H4 (cell line): Measurements from ENCODE around the gene RBFOX1. TPM values are rescaled to one million over a fixed set of nuclear protein-coding genes. Genes with fewer than 3 reads are reported as not detected.

Source experiments
- DNase-seq: peaks from one replicate; pipeline ENCODE4 v3.0.0-alpha.2; 2015; ENCODE audit warnings: low spot score
- total RNA-seq: library from RNA; depleted of rRNA; stranded (reverse); fragments of >200 nt; shearing (Covaris generic); gene quantifications from 2 replicates; pipeline ENCODE4 v1.2.3, GENCODE V29; 2014

Gene RBFOX1
- total RNA-seq, 1 experiment from 2014 or later = not detected

DNA sequence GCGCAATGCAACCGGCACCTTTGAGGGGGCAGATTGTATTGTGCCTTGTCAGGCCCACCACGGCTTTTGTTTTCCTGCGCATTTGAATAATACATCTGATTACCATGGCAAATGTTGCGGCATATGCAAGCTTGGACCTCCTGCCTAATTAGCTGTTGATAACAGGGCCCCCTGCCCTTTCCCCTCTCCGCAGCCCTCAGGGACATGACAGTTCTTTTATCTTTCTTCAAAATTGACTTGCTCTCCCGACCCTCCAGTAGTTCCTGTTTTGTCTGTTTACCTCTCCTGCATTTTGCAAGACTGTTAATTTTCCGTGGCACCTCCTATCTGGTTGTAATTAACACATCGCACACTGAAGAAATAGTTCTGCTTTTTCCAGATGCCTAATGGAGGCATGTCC lies 86.8 kb downstream of the RBFOX1 start:
- DNase-seq = no peak

GRCh38 chr16:7420079-7420478 lies 87.4 kb downstream of the RBFOX1 start:
- DNase-seq = no peak

- no peak for DNase-seq
Observed at GRCh38 chr16:7420843-7421242, 88.2 kb downstream of the RBFOX1 start.

DNA sequence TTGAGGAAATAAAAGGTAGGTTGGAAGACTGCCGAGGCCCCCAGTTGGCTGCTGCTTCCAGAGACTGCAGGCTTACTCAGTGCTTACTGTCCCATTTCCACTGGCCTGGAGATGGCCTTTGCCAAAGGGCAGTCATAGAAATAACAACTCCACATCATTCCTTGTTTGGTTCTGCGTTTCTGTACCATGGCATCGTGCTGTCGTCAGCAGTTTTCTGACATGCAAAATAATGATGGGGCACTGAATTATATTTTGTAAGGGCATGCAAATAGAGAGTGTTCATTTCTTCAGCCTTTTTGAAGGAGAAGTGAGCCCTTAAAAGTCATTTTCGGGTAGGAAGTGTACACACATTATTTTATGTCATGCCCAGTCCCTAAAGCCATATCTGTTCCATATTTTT lies 88.9 kb downstream of the RBFOX1 start:
- DNase-seq = no peak

DNA sequence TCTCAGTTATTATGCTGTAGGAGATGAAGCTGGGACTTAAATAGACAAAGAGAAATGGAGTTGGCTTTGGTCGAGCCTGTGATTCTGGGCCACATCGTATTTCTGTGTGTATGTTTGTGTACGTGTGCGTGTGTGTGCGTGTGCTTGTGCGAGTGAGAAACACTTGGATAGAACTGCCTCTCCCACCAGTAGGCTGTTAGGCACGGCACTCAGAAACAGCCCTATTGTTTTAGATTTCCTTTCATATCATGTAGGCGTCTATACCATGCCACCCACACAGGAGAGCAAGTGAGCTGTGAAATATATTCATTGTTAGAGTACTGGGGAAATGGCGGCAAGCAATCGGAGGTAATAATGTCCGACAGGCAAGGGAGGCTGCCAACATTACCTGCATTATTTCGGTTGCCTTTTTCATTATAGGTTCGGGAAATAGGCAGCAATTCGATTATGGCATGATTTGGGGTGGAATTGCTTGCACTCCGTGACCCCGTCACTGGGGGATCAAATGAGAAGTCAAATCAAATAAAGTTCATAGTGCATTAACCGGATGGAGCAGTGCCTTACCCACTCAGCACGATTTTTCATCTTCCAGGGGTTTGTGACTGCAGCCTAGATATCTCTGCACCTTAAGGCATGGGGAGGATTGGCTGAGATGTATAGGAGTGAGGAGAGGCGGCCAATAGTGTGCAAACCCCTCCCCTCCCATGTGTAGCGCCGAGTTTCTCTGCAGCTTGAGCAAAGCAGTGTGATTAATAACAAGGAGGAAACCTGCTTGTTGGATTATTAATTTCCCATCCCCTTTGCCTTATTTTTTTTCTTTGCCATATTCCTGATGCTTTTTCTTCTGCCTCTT lies 89.6 kb downstream of the RBFOX1 start:
- no peak for DNase-seq

- no peak for DNase-seq
Observed at GRCh38 chr16:7423434-7424044, 90.9 kb downstream of the RBFOX1 start.

GRCh38 chr16:7426161-7426560 lies 93.5 kb downstream of the RBFOX1 start:
- no peak for DNase-seq

DNA sequence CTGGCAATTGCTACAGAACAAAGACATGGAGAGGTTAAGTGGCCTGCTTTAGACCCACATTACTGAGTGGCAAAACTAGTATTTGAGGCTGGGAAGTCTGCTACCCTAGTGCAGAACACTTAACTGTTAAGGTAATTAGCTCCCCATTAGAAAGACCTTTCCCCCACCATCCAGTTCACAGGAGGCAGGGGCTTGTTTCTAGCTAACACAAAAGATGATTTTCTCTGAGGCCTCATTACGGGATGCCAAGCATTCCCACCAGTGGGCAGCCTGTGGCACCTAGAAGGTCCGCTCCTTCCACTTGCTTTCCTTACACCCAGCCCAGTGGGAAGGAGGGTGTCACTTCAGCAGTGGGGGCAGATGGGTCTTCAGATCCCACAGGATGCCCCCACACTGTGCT lies 99.1 kb downstream of the RBFOX1 start:
- DNase-seq = no peak

GRCh38 chr16:7436306-7436705 lies 103.7 kb downstream of the RBFOX1 start:
- no peak for DNase-seq

DNA sequence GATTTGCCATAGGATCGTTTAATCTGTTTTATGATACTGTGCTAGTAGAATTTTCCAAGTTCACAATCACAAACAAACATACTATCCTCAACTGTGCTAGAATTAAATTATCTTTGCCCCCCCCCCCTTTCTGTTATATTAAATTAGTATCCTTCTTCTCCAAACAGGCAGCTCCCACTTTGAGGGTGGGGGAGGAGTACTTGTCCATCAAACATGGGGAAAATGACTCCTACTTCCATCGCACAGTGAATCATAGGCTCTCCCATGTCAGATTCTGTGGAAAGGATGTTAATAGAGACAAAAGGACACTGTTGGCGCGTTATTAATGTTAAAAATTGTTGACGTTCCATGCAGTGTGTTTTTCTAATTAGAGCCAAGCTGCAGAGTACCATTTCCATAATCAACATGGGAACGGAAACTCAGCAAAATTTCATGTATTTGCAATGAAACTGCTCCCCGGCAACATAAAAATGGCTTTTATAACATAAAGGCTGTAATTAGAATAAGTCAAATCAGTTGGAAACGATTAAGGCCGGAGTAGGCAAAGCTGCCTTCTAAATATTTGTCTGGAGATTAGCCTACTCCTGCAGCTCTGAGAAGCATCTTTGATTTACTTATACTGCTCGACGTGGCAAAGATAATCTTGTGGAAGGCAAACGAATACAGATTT lies 104.6 kb downstream of the RBFOX1 start:
- no peak for DNase-seq

DNA sequence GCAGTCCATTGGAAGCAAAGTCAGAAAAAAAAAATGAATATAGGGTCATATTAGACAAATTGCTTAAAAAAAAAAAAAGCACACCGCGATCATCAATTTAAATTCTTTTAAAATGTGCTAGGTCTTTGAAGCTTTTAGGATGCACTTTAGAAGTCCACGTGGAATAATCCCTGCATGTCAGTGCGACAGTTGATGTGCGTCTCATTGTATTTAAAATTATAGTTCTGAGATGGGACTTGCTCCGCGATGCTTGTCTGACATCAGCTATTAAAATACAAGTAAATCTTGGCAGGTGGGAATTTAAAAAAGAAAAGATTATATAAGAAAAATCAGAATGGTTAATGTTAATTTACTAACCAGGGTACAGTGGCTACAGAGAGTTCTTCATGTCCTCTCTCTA lies 105.2 kb downstream of the RBFOX1 start:
- no peak for DNase-seq

DNA sequence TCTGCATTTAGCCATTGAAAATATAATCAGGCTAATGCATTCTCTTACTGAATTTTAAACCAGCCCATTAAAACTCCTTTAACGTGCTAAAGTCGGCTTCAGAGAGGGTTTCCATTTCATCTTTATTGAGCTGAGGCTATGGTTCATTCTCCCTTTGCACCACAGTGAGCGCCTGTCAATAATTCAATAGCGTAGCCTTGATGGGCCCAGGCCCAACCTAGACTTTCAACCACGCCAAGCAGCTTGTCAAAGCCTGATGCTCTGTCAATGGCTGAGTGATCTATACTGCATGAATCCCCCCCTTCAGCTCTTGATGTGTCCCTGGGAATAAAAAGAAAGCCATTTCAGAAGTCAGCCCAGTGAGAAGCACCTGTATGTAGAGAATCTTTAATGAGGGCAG lies 106.0 kb downstream of the RBFOX1 start:
- DNase-seq = no peak

GRCh38 chr16:7439518-7439917 lies 106.9 kb downstream of the RBFOX1 start:
- DNase-seq = no peak

DNA sequence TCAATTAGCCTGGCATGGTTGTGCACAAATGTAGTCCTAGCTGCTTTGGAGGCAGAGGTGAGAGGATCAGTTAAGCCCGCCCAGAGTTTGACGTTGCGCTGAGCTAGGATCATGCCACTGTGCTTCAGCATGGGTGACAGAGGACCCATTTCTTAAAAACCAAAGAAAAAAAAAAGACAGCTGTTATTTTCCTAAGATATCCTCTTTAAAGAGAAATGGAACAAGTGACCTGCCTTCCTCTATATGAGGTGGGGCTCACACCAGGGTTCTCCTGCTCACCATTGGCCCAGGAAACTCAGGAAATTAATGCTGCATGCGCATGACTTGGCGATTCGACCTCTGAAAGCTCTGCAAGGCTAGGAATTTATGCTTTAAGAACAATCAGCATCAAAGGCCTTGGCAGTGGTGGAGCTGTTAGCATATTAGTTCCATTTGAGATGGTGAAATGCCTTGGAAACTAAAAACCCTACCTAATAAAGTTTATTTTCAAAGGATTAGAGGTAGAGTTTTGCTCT lies 108.3 kb downstream of the RBFOX1 start:
- DNase-seq = no peak

GRCh38 chr16:7442050-7442449 lies 109.4 kb downstream of the RBFOX1 start:
- no peak for DNase-seq

GRCh38 chr16:7443142-7443541 lies 110.5 kb downstream of the RBFOX1 start:
- no peak for DNase-seq

DNA sequence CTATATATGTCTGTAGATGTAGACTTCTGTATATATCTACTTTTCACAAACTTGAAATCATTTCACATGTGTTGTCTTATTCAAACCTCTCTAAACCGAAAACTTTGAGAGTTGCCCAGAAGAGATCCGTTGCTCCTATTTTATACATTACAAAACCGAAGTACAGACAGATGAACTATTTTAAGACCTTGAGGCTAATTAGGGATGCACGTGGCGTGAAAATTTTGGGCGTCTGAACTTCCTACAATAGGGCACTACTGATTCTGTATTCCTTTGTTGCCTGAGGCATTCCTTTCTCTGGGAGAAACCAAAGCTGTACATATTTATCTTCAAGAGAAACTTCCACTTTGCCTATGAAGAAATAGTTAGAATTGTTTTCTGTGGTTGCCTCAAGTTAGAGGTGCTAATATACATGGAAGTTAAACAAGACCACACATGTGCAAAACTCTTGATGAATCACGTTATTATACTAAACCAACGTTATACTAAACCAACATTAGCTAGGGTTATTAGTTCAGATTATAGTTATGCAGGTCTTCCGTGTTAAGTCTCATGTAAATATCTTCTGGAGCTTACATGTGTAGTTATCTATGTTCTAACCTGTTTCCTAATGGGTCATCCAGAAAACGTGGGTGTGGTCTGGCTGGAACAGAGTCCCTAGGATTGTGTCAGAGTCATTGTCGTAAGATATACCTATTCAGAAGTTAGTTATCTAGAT lies 111.2 kb downstream of the RBFOX1 start:
- no peak for DNase-seq

DNA sequence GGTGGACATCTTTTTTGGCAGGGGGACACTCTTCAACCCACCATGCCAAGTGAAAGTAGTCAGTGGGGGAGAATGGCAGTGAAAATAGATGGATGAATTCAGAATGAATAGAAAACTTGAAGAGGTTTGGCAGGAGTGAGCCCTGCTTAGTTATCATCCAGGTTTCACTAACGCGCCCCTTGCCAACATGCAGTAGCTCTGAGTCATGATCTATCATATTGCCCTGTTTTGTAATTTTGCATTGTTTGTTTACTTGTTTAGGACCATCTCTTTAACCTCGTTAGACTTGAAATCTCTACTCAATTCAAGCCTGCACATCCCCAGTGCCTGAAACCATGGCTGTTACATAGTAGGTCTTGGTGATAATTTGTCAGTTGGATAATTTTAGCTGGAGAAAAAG lies 116.7 kb downstream of the RBFOX1 start:
- DNase-seq = no peak

DNA sequence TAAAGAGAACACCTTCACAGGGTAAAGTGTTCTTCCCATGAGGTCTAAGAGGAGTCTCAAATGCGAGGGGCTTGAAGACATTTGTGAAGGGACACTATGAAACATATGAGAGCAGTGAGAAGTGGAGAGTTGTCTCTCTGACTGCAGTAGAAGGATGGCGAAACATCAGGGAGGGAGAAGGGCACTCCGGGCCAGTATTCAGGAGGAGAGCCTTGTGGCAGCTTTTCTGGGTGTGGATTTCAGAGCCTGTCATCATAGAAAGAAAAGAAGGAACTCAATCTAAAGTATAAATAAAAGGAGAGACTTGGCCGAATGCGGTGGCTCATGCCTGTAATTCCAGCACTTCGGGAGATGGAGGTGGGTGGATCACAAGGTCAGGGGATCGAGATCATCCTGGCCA lies 117.2 kb downstream of the RBFOX1 start:
- DNase-seq = no peak

DNA sequence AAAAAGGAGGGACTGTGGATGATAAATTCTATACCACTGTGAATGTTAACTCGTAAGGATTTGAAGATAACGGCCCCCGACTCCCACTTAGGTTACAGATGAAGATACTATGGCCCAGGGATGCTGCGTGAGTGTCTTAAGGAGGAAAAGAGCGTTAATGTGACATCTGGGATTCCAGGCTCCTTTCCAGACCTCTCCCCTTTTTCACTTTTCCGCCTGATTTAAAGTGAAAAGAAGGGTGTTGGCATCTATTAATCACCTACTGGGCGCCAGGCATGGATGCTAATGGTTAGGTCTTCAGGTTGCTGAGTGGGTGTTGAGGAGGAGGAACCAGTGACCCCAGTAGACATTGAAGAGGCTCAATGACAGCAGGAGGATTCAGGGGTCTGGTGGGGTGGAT lies 117.8 kb downstream of the RBFOX1 start:
- no peak for DNase-seq

DNA sequence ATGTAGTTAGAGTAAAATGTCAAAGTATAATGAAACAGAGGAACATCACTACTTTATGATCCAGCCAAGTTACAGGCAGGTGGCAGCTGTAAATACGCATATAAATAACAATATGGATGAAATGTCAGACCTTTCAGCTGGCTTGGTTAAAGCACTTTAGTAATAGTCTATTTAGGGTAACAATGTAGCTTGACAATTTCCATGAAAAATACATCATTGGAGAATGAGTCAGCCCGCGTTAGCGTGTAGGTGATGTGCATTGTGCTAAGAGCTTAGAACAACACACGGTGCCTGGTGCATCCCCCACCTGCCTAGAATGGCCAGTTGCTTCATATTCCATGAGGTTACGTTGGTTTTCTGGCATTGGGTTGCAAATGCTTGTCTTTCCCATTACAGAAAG lies 119.4 kb downstream of the RBFOX1 start:
- no peak for DNase-seq

- DNase-seq = no peak
Observed at GRCh38 chr16:7456211-7456610, 123.6 kb downstream of the RBFOX1 start.
